Sigmoid colon (tissue), 3 donors: ENCODE results near the gene L3MBTL1.

Experiments used
- CTCF ChIP-seq, 4 experiments: fragments of 450-650 bp in 3 of 4; fragments of 200-600 bp in 1 of 4; IDR thresholded peaks; one replicate each; pipeline ENCODE4 v1.5.1; 2016 to 2019; ENCODE audit warnings: antibody characterized with exemption in 4 of 4, mild to moderate bottlenecking in 3 of 4, moderate library complexity in 2 of 4
- POLR2A ChIP-seq, 2 donors: fragments of 450-650 bp; IDR thresholded peaks; one replicate each; pipeline ENCODE4 v1.6.1; 2016; ENCODE audit warnings: antibody characterized with exemption in 2 of 2, mild to moderate bottlenecking in 2 of 2, moderate library complexity in 2 of 2

DNA sequence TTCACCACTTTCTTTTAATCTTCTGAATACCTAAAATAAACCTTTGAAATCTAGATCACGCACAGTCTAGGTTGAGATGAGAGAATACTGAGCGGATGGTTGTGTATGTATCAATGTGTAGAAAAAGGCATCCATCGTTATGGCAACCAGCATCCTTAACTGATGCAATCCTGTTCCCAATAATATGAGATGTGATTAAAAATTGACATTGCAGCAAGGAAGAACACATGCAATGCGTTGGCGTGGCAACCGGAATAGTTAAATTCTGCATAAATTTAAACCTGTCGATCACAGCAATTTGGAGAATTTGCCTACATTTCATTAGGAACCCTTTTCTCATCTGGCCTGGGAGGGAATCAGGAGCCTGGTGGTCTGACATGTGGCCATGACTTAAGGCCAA lies 1.3 kb upstream of the L3MBTL1 start:
- TF ChIP-seq CTCF (IDR thresholded peaks at IDR 0.05): no peak
- TF ChIP-seq POLR2A (IDR thresholded peaks at IDR 0.05): no peak
